LNCaP clone FGC (cell line): ENCODE data around the gene ARHGAP15.

Source experiments
- DNase-seq: peaks from one replicate; pipeline ENCODE4 v3.0.0-alpha.2; 2011; ENCODE audit warnings: low read depth
- H3K4me3 ChIP-seq: 2 replicates; pipeline ENCODE4 v1.5.1; 2011; ENCODE audit warnings: mild to moderate bottlenecking, low read depth, low read length, control low read depth
- CTCF ChIP-seq: IDR thresholded peaks from 2 replicates; pipeline ENCODE4 v1.5.1; 2012; ENCODE audit warnings: mild to moderate bottlenecking; ENCODE audit not compliant: control insufficient read depth, insufficient read depth; ENCODE audit errors: extremely low read depth

ARHGAP15 gene

GRCh38 chr2:143649226-143649740 is 520.1 kb downstream of the ARHGAP15 start:
- no peak overlapping the region for H3K4me3 ChIP-seq
- no peak for DNase-seq
- TF ChIP-seq CTCF: no peak

GRCh38 chr2:143652692-143653091 is 523.5 kb downstream of the ARHGAP15 start:
- no peak for TF ChIP-seq CTCF
- no peak overlapping the region for H3K4me3 ChIP-seq
- DNase-seq: no peak

- DNase-seq: no peak
- H3K4me3 ChIP-seq: no peak overlapping the region
- no peak for TF ChIP-seq CTCF
These were observed 539.0 kb downstream of the ARHGAP15 start for GRCh38 chr2:143668234-143668633.

- DNase-seq: no peak
- no peak for TF ChIP-seq CTCF
- no peak overlapping the region for H3K4me3 ChIP-seq
These were observed 544.8 kb downstream of the ARHGAP15 start for GRCh38 chr2:143674051-143674450.

GRCh38 chr2:143675021-143675420 is 545.8 kb downstream of the ARHGAP15 start:
- no peak for DNase-seq
- TF ChIP-seq CTCF: no peak
- H3K4me3 ChIP-seq: no peak overlapping the region

GRCh38 chr2:143679617-143680016 is 550.4 kb downstream of the ARHGAP15 start:
- no peak for DNase-seq
- no peak overlapping the region for H3K4me3 ChIP-seq
- no peak for TF ChIP-seq CTCF

GRCh38 chr2:143680885-143681405 is 551.7 kb downstream of the ARHGAP15 start:
- DNase-seq: no peak

More at GRCh38 chr2:143680885-143681405, 551.7 kb downstream of the ARHGAP15 start:
- H3K4me3 ChIP-seq: no peak overlapping the region
- no peak for TF ChIP-seq CTCF
